GM23338 (cell line): Measurements from ENCODE around the gene WNT1. TPM values are rescaled to one million over a fixed set of nuclear protein-coding genes. Genes with fewer than 3 reads are reported as not detected.

Experiments used
- ATAC-seq: fragments of 200-7000 bp; cut with Tn5 transposase; 3 replicates; pipeline ENCODE4 v1.9.1; 2020
- DNase-seq: peaks from one replicate; pipeline ENCODE4 v3.0.0-alpha.2; 2015; ENCODE audit warnings: low spot score
- H2AFZ ChIP-seq: fragments of 200-600 bp; sonication (generic); 2 replicates; pipeline ENCODE4 v1.8.0; 2016; ENCODE audit warnings: antibody characterized with exemption, mild to moderate bottlenecking, moderate library complexity
- H3F3A ChIP-seq: fragments of 200-600 bp; sonication (generic); replicated peaks from 2 replicates; pipeline ENCODE4 v1.8.0; 2017; ENCODE audit warnings: antibody characterized with exemption, mixed run types, low read depth
- H3K27ac ChIP-seq: fragments of 200-600 bp; sonication (generic); 2 replicates; pipeline ENCODE4 v1.6.1; 2016; ENCODE audit warnings: low read depth
- H3K27me3 ChIP-seq: fragments of 200-600 bp; sonication (generic); 2 replicates; pipeline ENCODE4 v1.8.0; 2016; ENCODE audit warnings: mild to moderate bottlenecking, mixed run types, moderate library complexity; ENCODE audit not compliant: insufficient read depth
- H3K36me3 ChIP-seq: fragments of 200-600 bp; sonication (generic); 2 replicates; pipeline ENCODE4 v1.8.0; 2016; ENCODE audit warnings: mild to moderate bottlenecking; ENCODE audit not compliant: insufficient read depth
- H3K4me1 ChIP-seq: fragments of 200-600 bp; sonication (generic); 2 replicates; pipeline ENCODE4 v1.8.0; 2016; ENCODE audit warnings: mild to moderate bottlenecking, moderate library complexity; ENCODE audit not compliant: insufficient read depth
- H3K4me2 ChIP-seq: fragments of 200-600 bp; sonication (generic); 2 replicates; pipeline ENCODE4 v1.7.1; 2017; ENCODE audit warnings: mixed run types
- H3K4me3 ChIP-seq: fragments of 200-600 bp; sonication (generic); 2 replicates; pipeline ENCODE4 v1.6.1; 2016; ENCODE audit warnings: mixed run types
- H3K79me2 ChIP-seq: fragments of 200-600 bp; sonication (generic); replicated peaks from 2 replicates; pipeline ENCODE4 v1.8.0; 2017; ENCODE audit warnings: mild to moderate bottlenecking; ENCODE audit not compliant: insufficient read depth
- H3K9me2 ChIP-seq: fragments of 200-600 bp; sonication (generic); 2 replicates; pipeline ENCODE4 v1.8.0; 2017; ENCODE audit not compliant: insufficient read depth
- H4K20me1 ChIP-seq: fragments of 200-600 bp; sonication (generic); replicated peaks from 2 replicates; pipeline ENCODE4 v1.8.0; 2017; ENCODE audit warnings: mild to moderate bottlenecking; ENCODE audit not compliant: insufficient read depth
- H3K27ac Mint-ChIP-seq: 2 replicates; pipeline ENCODE4 v1.8.0; 2020; ENCODE audit warnings: inconsistent platforms, mild to moderate bottlenecking, moderate library complexity, mixed read lengths
- H3K27me3 Mint-ChIP-seq: 3 replicates; pipeline ENCODE4 v1.8.0; 2022; ENCODE audit warnings: low read depth, mild to moderate bottlenecking, moderate library complexity, mixed read lengths, inconsistent platforms; ENCODE audit not compliant: insufficient read depth, poor library complexity
- H3K36me3 Mint-ChIP-seq: 3 replicates; pipeline ENCODE4 v1.8.0; 2021; ENCODE audit warnings: low read depth, mild to moderate bottlenecking, inconsistent platforms, moderate library complexity, mixed read lengths
- H3K4me1 Mint-ChIP-seq: 3 replicates; pipeline ENCODE4 v1.8.0; 2020; ENCODE audit warnings: mild to moderate bottlenecking, inconsistent platforms, mixed read lengths
- H3K4me3 Mint-ChIP-seq: 3 replicates; pipeline ENCODE4 v1.8.0; 2021; ENCODE audit warnings: moderate library complexity, mild to moderate bottlenecking, inconsistent platforms, mixed read lengths
- H3K9me3 Mint-ChIP-seq: 3 replicates; pipeline ENCODE4 v1.8.0; 2020; ENCODE audit warnings: moderate library complexity, mild to moderate bottlenecking, inconsistent platforms, mixed read lengths
- CREB1 ChIP-seq: fragments of 250-450 bp; sonication (Bioruptor Pico); IDR thresholded peaks from 2 replicates; pipeline ENCODE4 v1.5.0; 2020; ENCODE audit warnings: low read depth, mild to moderate bottlenecking, moderate library complexity
- ETS1 ChIP-seq: IDR thresholded peaks from 2 replicates; pipeline ENCODE4 v1.6.1; 2016; ENCODE audit warnings: antibody characterized with exemption
- EZH2 ChIP-seq: fragments of 200-600 bp; sonication (generic); IDR thresholded peaks from one replicate; pipeline ENCODE4 v1.8.0; 2017; ENCODE audit warnings: antibody characterized with exemption, mild to moderate bottlenecking, low read depth; ENCODE audit not compliant: unreplicated experiment
- EZH2phosphoT487 ChIP-seq: fragments of 200-600 bp; sonication (generic); IDR thresholded peaks from one replicate; pipeline ENCODE4 v1.8.1; 2018; ENCODE audit warnings: antibody characterized with exemption; ENCODE audit not compliant: unreplicated experiment
- JUNB ChIP-seq: IDR thresholded peaks from one replicate; pipeline ENCODE4 v1.6.1; 2016; ENCODE audit warnings: antibody characterized with exemption; ENCODE audit not compliant: unreplicated experiment
- NANOG ChIP-seq: IDR thresholded peaks from 2 replicates; pipeline ENCODE4 v1.6.1; 2016; ENCODE audit warnings: antibody characterized with exemption, borderline replicate concordance
- POLR2AphosphoS5 ChIP-seq: IDR thresholded peaks from 2 replicates; pipeline ENCODE4 v1.6.1; 2016; ENCODE audit warnings: antibody characterized with exemption, low read depth
- REST ChIP-seq: IDR thresholded peaks from one replicate; pipeline ENCODE4 v1.6.1; 2018; ENCODE audit warnings: antibody characterized with exemption; ENCODE audit not compliant: unreplicated experiment
- STAT1 ChIP-seq: IDR thresholded peaks from one replicate; pipeline ENCODE4 v1.6.1; 2016; ENCODE audit warnings: antibody characterized with exemption; ENCODE audit not compliant: unreplicated experiment
- ZNF114 ChIP-seq: fragments of 250-450 bp; sonication (Bioruptor Pico); IDR thresholded peaks from 2 replicates; pipeline ENCODE4 v1.5.0; 2020; ENCODE audit warnings: mild to moderate bottlenecking, moderate library complexity
- ZNF331 ChIP-seq: fragments of 250-450 bp; sonication (Bioruptor Pico); IDR thresholded peaks from 2 replicates; pipeline ENCODE4 v1.5.0; 2020; ENCODE audit warnings: low read depth, mild to moderate bottlenecking, moderate library complexity
- polyA plus RNA-seq: library from polyadenylated mRNA; unstranded; fragments of >200 nt; fragmentation: Nextera tagmentation; extraction: Ambion mirVana; gene quantifications from 2 replicates; pipeline ENCODE4 v1.2.1, GENCODE V29; 2016
- total RNA-seq: library from RNA; depleted of rRNA; stranded (reverse); fragments of >200 nt; shearing (Covaris generic); gene quantifications from 2 replicates; pipeline ENCODE4 v1.2.3, GENCODE V29; 2014
- TF ChIP-seq, protein P1 (sequence below): fragments of 250-450 bp; sonication (Bioruptor Pico); IDR thresholded peaks from 2 replicates; pipeline ENCODE4 v1.5.0; 2020; ENCODE audit warnings: mild to moderate bottlenecking, moderate library complexity
- TF ChIP-seq, protein P2 (sequence below), 2 experiments: fragments of 200-600 bp in 1 of 2; sonication (generic) in 1 of 2; conservative IDR thresholded peaks; 2 replicates each; pipeline versions ENCODE4 v1.5.1 to v1.6.1; 2016 to 2017; ENCODE audit warnings: antibody characterized with exemption in 2 of 2, low read depth in 2 of 2, mild to moderate bottlenecking in 2 of 2, moderate library complexity in 1 of 2

WNT1 gene
- total and polyA plus RNA-seq, 2 experiments from 2014 or later = not detected

- H3K4me3 ChIP-seq = peak overlapping the region; percentile 23; the same call in 1 of the 2 replicates
- H3K4me1 Mint-ChIP-seq = peaks cover 60% of the 10 kb centered on the region
- no peaks in the 10 kb centered on the region for H3K9me2 ChIP-seq
- peaks cover 4% of the 10 kb centered on the region; the same call in 1 of the 2 replicates for H4K20me1 ChIP-seq
- no peak overlapping the region for H3K27ac ChIP-seq
- DNase-seq (peak; percentile 41), ATAC-seq (peak; percentile 3; the same call in 2 of the 3 replicates)
- peak overlapping the region; percentile 80 for H2AFZ ChIP-seq
- H3K27ac Mint-ChIP-seq = peak overlapping the region; percentile 75; the same call in 1 of the 2 replicates
- H3K79me2 ChIP-seq = no peaks in the 10 kb centered on the region
- H3K36me3 ChIP-seq = no peaks in the 10 kb centered on the region
- no peaks in the 10 kb centered on the region; the same call in 2 of the 3 replicates for H3K36me3 Mint-ChIP-seq
- H3K4me2 ChIP-seq = peak overlapping the region; percentile 14
- H3K9me3 Mint-ChIP-seq = no peaks in the 10 kb centered on the region
- TF ChIP-seq STAT1 (no peak), ZNF331 (no peak), EZH2phosphoT487 (no peak), CREB1 (no peak), ETS1 (no peak), POLR2AphosphoS5 (no peak), REST (no peak), JUNB (no peak), ZNF114 (CRISPR knock-in tag) (no peak), NANOG (no peak), EZH2 (no peak)
- TF ChIP-seq, protein P1, sequence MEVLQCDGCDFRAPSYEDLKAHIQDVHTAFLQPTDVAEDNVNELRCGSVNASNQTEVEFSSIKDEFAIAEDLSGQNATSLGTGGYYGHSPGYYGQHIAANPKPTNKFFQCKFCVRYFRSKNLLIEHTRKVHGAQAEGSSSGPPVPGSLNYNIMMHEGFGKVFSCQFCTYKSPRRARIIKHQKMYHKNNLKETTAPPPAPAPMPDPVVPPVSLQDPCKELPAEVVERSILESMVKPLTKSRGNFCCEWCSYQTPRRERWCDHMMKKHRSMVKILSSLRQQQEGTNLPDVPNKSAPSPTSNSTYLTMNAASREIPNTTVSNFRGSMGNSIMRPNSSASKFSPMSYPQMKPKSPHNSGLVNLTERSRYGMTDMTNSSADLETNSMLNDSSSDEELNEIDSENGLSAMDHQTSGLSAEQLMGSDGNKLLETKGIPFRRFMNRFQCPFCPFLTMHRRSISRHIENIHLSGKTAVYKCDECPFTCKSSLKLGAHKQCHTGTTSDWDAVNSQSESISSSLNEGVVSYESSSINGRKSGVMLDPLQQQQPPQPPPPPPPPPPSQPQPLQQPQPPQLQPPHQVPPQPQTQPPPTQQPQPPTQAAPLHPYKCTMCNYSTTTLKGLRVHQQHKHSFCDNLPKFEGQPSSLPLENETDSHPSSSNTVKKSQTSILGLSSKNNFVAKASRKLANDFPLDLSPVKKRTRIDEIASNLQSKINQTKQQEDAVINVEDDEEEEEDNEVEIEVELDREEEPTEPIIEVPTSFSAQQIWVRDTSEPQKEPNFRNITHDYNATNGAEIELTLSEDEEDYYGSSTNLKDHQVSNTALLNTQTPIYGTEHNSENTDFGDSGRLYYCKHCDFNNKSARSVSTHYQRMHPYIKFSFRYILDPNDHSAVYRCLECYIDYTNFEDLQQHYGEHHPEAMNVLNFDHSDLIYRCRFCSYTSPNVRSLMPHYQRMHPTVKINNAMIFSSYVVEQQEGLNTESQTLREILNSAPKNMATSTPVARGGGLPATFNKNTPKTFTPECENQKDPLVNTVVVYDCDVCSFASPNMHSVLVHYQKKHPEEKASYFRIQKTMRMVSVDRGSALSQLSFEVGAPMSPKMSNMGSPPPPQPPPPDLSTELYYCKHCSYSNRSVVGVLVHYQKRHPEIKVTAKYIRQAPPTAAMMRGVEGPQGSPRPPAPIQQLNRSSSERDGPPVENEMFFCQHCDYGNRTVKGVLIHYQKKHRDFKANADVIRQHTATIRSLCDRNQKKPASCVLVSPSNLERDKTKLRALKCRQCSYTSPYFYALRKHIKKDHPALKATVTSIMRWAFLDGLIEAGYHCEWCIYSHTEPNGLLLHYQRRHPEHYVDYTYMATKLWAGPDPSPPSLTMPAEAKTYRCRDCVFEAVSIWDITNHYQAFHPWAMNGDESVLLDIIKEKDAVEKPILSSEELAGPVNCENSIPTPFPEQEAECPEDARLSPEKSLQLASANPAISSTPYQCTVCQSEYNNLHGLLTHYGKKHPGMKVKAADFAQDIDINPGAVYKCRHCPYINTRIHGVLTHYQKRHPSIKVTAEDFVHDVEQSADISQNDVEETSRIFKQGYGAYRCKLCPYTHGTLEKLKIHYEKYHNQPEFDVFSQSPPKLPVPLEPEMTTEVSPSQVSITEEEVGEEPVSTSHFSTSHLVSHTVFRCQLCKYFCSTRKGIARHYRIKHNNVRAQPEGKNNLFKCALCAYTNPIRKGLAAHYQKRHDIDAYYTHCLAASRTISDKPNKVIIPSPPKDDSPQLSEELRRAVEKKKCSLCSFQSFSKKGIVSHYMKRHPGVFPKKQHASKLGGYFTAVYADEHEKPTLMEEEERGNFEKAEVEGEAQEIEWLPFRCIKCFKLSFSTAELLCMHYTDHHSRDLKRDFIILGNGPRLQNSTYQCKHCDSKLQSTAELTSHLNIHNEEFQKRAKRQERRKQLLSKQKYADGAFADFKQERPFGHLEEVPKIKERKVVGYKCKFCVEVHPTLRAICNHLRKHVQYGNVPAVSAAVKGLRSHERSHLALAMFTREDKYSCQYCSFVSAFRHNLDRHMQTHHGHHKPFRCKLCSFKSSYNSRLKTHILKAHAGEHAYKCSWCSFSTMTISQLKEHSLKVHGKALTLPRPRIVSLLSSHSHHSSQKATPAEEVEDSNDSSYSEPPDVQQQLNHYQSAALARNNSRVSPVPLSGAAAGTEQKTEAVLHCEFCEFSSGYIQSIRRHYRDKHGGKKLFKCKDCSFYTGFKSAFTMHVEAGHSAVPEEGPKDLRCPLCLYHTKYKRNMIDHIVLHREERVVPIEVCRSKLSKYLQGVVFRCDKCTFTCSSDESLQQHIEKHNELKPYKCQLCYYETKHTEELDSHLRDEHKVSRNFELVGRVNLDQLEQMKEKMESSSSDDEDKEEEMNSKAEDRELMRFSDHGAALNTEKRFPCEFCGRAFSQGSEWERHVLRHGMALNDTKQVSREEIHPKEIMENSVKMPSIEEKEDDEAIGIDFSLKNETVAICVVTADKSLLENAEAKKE (CRISPR knock-in tag) = no peak
- TF ChIP-seq, protein P2, sequence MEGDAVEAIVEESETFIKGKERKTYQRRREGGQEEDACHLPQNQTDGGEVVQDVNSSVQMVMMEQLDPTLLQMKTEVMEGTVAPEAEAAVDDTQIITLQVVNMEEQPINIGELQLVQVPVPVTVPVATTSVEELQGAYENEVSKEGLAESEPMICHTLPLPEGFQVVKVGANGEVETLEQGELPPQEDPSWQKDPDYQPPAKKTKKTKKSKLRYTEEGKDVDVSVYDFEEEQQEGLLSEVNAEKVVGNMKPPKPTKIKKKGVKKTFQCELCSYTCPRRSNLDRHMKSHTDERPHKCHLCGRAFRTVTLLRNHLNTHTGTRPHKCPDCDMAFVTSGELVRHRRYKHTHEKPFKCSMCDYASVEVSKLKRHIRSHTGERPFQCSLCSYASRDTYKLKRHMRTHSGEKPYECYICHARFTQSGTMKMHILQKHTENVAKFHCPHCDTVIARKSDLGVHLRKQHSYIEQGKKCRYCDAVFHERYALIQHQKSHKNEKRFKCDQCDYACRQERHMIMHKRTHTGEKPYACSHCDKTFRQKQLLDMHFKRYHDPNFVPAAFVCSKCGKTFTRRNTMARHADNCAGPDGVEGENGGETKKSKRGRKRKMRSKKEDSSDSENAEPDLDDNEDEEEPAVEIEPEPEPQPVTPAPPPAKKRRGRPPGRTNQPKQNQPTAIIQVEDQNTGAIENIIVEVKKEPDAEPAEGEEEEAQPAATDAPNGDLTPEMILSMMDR (conservative IDR thresholded peaks at IDR 0.05; ENCODE audit: low read depth in 2 of 2) = no peak
- peaks cover 51% of the 10 kb centered on the region for H3K27me3 Mint-ChIP-seq
- peaks cover 54% of the 10 kb centered on the region for H3K4me1 ChIP-seq
- peaks cover 59% of the 10 kb centered on the region for H3K27me3 ChIP-seq
- no peak overlapping the region for H3K4me3 Mint-ChIP-seq
- H3F3A ChIP-seq = peaks cover 25% of the 10 kb centered on the region
Observed at GRCh38 chr12:48966177-48966895, 11.8 kb upstream of the WNT1 start.
